COR-L47 (cell line): Measurements from ENCODE around the gene CHMP4B.

Source experiments
- DNase-seq: peaks from one replicate; lab custom pipeline; 2025; lab: John Stamatoyannopoulos, UW

The CHMP4B gene

GRCh38 chr20:33821270-33821836, 10.2 kb downstream of the CHMP4B start:
- no peak for DNase-seq

GRCh38 chr20:33822423-33822822, 11.3 kb downstream of the CHMP4B start:
- DNase-seq: no peak

- DNase-seq: no peak
Observed at GRCh38 chr20:33822991-33823390, 11.8 kb downstream of the CHMP4B start.

- DNase-seq: no peak
Observed at GRCh38 chr20:33824852-33825251, 13.7 kb downstream of the CHMP4B start.

DNA sequence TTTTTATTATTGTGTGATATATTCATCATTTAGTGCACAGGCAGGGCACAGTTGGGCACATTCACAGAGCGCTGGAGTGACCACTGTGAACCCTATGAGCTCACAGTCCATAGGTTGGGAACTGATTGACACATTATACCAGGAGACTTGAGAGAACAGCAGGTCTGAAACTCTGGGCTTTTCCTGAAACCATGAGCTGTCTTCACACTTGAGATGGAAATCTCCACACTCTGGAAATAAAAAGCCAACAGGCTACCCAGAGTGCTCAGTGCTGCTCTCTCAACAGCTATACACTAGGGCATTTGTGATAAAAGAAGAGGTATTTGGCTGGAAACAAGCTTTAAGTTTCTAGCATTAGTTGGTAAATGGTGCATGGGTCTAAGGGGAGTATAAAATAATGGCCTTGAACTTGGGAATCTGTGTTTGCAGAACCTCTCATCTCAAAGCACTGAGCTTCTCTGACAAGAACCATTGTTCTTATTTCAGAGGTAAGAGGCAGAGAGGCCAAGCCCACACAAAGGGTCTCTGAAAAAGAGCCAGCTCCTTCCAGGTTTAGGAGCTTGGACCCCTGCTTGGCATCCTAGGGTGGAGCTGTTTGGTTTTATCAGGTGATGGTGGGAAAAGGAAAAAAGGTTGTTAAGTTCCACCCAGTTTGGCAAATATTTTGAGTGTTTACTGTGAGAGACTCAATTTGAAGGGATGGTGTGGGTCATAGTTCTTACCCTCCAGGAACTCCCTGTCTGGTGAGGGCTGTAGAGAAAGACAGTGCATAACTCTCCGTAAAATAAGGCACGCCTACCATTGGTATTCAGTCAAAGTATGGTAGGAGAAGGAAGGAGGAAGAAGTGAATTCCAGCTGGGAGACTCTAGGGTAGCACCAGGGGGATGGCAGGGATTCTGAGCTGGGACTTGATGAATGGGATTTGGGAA, 14.5 kb downstream of the CHMP4B start:
- DNase-seq: no peak

GRCh38 chr20:33826270-33826897, 15.2 kb downstream of the CHMP4B start:
- no peak for DNase-seq

- DNase-seq: no peak
Observed at GRCh38 chr20:33827109-33827508, 16.0 kb downstream of the CHMP4B start.

DNA sequence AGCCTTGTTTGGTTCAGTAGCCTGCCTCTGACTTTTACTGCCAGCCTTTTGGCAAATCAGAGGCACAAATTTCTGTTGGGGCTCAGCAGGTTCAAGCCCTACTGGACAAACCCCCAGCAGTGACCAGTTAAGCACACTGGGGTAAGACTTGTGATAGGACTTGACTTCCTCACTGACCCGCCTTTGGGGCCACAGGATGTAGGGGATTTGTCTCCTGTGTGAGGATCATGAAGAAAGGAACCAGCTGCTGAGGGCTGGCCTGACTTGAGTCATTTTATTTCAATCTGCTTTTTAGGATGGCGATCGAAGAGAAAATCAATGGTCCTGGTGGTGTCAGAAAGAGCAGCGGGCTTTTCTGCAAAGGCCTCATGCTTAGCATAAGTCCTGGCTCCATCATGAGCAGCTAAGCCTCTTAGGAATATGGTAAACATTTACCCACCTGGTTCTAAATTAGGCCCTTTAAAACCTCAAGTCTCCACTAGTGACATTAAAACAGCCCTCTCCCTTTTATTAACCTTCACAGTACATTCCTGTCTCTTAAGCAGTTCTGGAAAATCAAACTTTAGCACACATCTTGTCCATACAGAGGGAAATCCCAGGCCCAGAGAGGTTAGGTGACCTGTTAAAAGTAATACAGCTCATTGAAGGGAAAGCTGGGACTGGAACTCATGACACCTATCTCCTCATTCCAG, 16.6 kb downstream of the CHMP4B start:
- no peak for DNase-seq

- DNase-seq: no peak
Observed at GRCh38 chr20:33828326-33828844, 17.2 kb downstream of the CHMP4B start.

- no peak for DNase-seq
Observed at GRCh38 chr20:33828967-33829560, 17.9 kb downstream of the CHMP4B start.

GRCh38 chr20:33829636-33830035, 18.5 kb downstream of the CHMP4B start:
- DNase-seq: no peak

- DNase-seq: no peak
Observed at GRCh38 chr20:33830371-33830770, 19.2 kb downstream of the CHMP4B start.

DNA sequence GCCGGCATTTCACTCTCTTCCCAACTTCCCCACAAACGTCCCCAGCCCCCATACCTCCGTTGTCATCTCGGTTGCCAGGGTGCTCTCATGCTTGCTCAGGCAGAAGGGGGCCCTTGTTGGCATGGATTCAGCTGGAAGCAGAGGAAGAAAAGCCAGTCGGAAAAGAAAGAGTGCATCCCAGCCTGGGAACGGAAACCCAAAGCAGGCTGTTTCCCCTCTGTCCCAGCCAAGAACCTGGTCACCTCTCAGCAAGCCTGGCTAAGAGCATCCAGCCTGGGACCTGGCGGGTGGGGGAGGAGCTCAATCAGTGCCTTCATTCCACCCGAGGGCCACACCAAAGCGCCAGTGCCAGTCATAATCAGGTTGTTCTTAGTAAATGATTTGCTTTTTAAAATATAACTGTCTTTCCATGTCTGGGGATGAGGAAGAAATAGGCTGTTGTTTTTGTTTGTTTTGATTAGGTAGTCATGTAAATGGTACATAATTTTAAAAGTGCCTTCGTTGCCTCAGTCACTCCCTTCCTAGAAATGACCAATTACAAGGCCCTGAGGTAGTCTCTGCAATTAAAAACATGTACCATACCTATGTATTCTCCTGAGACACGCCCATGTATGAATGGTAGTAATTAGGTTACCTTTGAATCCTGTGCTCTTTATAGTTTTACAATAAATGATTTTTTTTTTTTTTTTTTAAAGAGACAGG, 21.1 kb downstream of the CHMP4B start:
- DNase-seq: no peak

- no peak for DNase-seq
Observed at GRCh38 chr20:33833333-33833732, 22.2 kb downstream of the CHMP4B start.

DNA sequence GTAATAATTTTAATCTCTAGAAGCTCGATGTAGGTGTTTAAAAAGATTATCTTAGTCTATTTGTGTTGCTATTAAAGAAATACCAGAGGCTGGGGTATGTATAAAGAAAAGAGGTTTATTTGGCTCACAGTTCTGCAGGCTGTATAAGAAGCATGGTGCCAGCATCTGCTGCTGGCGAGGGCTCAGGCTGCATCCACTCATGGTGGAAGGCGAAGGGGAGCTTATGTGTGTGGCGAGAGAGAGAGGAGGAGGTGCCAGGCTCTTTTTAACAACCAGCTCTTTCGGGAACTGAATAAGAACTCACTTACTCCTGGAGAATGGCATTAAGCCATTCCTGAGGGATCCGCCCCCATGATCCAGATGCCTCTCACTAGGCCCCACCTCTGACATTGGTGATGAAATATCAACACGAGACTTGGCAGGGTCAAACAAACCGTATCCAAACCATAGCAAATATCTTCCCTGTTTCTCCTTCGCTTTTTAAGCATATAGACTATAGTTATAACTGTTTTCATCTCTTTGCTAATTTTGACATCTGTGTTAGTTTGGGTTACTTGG, 24.5 kb downstream of the CHMP4B start:
- DNase-seq: no peak

- DNase-seq: no peak
Observed at GRCh38 chr20:33836277-33836676, 25.1 kb downstream of the CHMP4B start.

- no peak for DNase-seq
Observed at GRCh38 chr20:33837096-33837830, 26.1 kb downstream of the CHMP4B start.

DNA sequence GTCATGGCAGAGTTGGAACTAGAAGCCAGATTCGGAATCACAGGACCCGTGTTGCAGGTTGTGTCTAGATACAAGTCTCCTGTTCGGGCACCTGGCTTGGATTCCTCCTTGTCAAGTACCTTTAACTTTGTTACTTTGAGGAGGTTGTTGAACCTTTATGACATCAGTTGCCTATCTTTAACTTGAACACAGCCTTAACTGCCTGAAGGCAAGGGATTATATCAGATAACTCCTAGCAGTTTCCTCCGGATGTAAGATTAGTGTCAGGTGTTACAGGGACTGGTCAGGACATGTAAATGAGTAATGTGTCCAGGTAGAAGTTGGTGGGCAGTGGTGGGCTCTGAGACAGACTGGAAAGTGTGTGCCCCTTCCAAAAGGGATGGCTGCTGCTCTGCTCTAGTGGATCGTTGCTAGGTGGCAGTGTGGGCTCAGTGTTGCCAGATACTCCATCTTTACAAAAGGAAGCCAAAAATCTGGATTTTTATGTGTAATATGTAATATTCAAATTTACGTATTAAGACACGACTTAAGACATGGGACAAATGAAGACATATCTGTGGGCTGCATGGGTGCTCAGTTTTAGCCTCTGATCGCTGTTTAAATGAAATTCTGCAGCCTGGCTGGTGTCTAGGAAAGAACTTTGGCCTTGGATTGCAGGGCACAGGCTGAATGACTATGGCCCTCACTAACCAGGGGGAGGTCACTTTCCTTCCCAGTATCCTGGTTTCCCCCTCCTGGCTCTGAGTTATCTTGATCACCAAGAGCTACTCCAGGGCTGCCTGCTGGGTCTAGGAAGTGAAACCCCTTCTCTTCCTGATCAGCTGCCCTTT, 27.1 kb downstream of the CHMP4B start:
- no peak for DNase-seq

DNA sequence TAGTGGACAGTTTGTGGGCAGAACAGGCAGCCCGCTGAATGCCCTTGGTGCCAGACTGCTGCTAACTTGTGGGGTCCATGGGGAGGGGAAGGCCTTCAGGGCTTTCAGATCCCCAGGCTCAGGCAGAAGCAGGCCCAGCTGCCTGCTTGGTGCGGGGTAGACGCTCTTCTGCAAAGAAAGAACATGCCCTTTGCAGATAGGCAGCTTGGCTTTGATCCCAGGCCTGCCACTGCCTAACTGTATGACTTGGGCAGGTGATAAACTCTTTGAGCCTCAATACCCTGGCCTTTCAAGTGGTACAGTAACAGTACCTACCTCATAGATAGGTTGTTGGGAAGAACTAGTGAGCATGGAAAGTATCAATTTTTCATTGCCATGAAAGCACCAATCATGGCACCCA, 28.4 kb downstream of the CHMP4B start:
- DNase-seq: peak; percentile 8
